Astrocyte (in vitro differentiated cells and primary cell): ENCODE measurements around the gene AFF3. TPM values are rescaled to one million over a fixed set of nuclear protein-coding genes. Genes with fewer than 3 reads are reported as not detected.

Experiments
- DNase-seq: peaks from one replicate; pipeline ENCODE4 v3.0.0-alpha.2; 2010; ENCODE audit warnings: low read depth
- FAIRE-seq: peaks from 2 replicates; lab custom pipeline; 2011; peaks lifted over from hg19 to GRCh38; lab: Jason Lieb, UNC
- H2AFZ ChIP-seq: 2 replicates; pipeline ENCODE4 v1.6.0; 2012; ENCODE audit warnings: low read depth, low read length, inconsistent platforms
- H3K27ac ChIP-seq: 2 replicates; pipeline ENCODE4 v1.5.1; 2011; ENCODE audit warnings: low read depth, low read length, inconsistent platforms
- H3K27me3 ChIP-seq: 2 replicates; pipeline ENCODE4 v1.6.0; 2011; ENCODE audit warnings: low read length, inconsistent platforms; ENCODE audit not compliant: insufficient read depth
- H3K36me3 ChIP-seq: 2 replicates; pipeline ENCODE4 v1.5.1; 2011; ENCODE audit warnings: low read length, inconsistent platforms; ENCODE audit not compliant: insufficient read depth
- H3K4me1 ChIP-seq: 2 replicates; pipeline ENCODE4 v1.5.1; 2011; ENCODE audit warnings: low read length, inconsistent platforms; ENCODE audit not compliant: insufficient read depth
- H3K4me2 ChIP-seq: 2 replicates; pipeline ENCODE4 v1.6.0; 2012; ENCODE audit warnings: low read length, inconsistent platforms
- H3K4me3 ChIP-seq: 2 replicates; pipeline ENCODE4 v1.5.1; 2011; ENCODE audit warnings: low read depth, mild to moderate bottlenecking, low read length, inconsistent platforms; ENCODE audit not compliant: insufficient read depth
- H3K79me2 ChIP-seq: 2 replicates; pipeline ENCODE4 v1.6.0; 2012; ENCODE audit warnings: mild to moderate bottlenecking, low read length, inconsistent platforms; ENCODE audit not compliant: insufficient read depth
- H3K9ac ChIP-seq: 2 replicates; pipeline ENCODE4 v1.6.0; 2012; ENCODE audit warnings: mild to moderate bottlenecking, low read length, inconsistent platforms
- H3K9me3 ChIP-seq: 2 replicates; pipeline ENCODE4 v1.5.1; 2012; ENCODE audit warnings: low read depth, mild to moderate bottlenecking, low read length, inconsistent platforms; ENCODE audit not compliant: insufficient read depth
- H4K20me1 ChIP-seq: 2 replicates; pipeline ENCODE4 v1.6.0; 2012; ENCODE audit warnings: low read length, inconsistent platforms; ENCODE audit not compliant: insufficient read depth
- H3K27ac Mint-ChIP-seq: one replicate; pipeline ENCODE4 v1.8.0; 2021; ENCODE audit warnings: mild to moderate bottlenecking, mixed read lengths; ENCODE audit not compliant: unreplicated experiment
- H3K27me3 Mint-ChIP-seq: one replicate; pipeline ENCODE4 v1.8.0; 2021; ENCODE audit warnings: low read depth, mixed read lengths; ENCODE audit not compliant: unreplicated experiment
- H3K36me3 Mint-ChIP-seq: one replicate; pipeline ENCODE4 v1.8.0; 2021; ENCODE audit warnings: low read depth, mixed read lengths; ENCODE audit not compliant: unreplicated experiment
- H3K4me1 Mint-ChIP-seq: one replicate; pipeline ENCODE4 v1.8.0; 2021; ENCODE audit warnings: low read depth, mixed read lengths; ENCODE audit not compliant: unreplicated experiment
- H3K4me3 Mint-ChIP-seq: one replicate; pipeline ENCODE4 v1.8.0; 2021; ENCODE audit warnings: mild to moderate bottlenecking, moderate library complexity, mixed read lengths; ENCODE audit not compliant: unreplicated experiment
- H3K9me3 Mint-ChIP-seq: one replicate; pipeline ENCODE4 v1.8.0; 2021; ENCODE audit warnings: mild to moderate bottlenecking, mixed read lengths; ENCODE audit not compliant: unreplicated experiment
- CTCF ChIP-seq: IDR thresholded peaks from 2 replicates; pipeline ENCODE4 v1.5.1; 2011; ENCODE audit warnings: low read depth, mild to moderate bottlenecking, inconsistent platforms, low read length, moderate library complexity; ENCODE audit not compliant: insufficient read depth
- EZH2 ChIP-seq: IDR thresholded peaks from 2 replicates; pipeline ENCODE4 v1.6.1; 2012; ENCODE audit warnings: mild to moderate bottlenecking, low read length, inconsistent platforms; ENCODE audit not compliant: insufficient read depth
- total RNA-seq: library from RNA; stranded (reverse); gene quantifications from 2 replicates; pipeline ENCODE4 v1.2.1, GENCODE V29; 2021

Gene AFF3
- total RNA-seq, 1 donor from 2014 or later, result 14.7 TPM

- H3K4me2 ChIP-seq, result no peak overlapping the region
- no peaks in the 10 kb centered on the region for H3K79me2 ChIP-seq
- no peaks in the 10 kb centered on the region for H3K27me3 Mint-ChIP-seq
- no peaks in the 10 kb centered on the region for H3K36me3 ChIP-seq
- TF ChIP-seq EZH2 (no peak), CTCF (no peak)
- peaks cover 3% of the 10 kb centered on the region for H3K4me1 ChIP-seq
- no peaks in the 10 kb centered on the region for H3K9me3 Mint-ChIP-seq
- no peak overlapping the region for H2AFZ ChIP-seq
- peaks cover 20% of the 10 kb centered on the region for H3K4me1 Mint-ChIP-seq
- DNase-seq (no peak), FAIRE-seq (no peak)
- no peak overlapping the region for H3K4me3 Mint-ChIP-seq
- H3K4me3 ChIP-seq, result no peak overlapping the region
- no peak overlapping the region for H3K27ac ChIP-seq
- no peaks in the 10 kb centered on the region for H3K36me3 Mint-ChIP-seq
- no peak overlapping the region for H3K9ac ChIP-seq
- no peak overlapping the region for H3K27ac Mint-ChIP-seq
- H3K27me3 ChIP-seq, result no peaks in the 10 kb centered on the region
- H4K20me1 ChIP-seq, result no peaks in the 10 kb centered on the region
- H3K9me3 ChIP-seq, result no peaks in the 10 kb centered on the region
These were observed 534.4 kb downstream of the AFF3 start for GRCh38 chr2:99607861-99608491.

GRCh38 chr2:99607454-99607853 lies 534.9 kb downstream of the AFF3 start:
- H3K9me3 ChIP-seq, result no peaks in the 10 kb centered on the region
- Mint-ChIP-seq H3K4me3 (no peak overlapping the region), H3K4me1 (peaks cover 24% of the 10 kb centered on the region), H3K9me3 (no peaks in the 10 kb centered on the region), H3K27ac (no peak overlapping the region), H3K27me3 (no peaks in the 10 kb centered on the region), H3K36me3 (no peaks in the 10 kb centered on the region)
- TF ChIP-seq CTCF, result no peak
- TF ChIP-seq EZH2, result no peak
- no peaks in the 10 kb centered on the region for H3K36me3 ChIP-seq
- FAIRE-seq (no peak), DNase-seq (no peak)
- no peak overlapping the region for H3K9ac ChIP-seq
- no peak overlapping the region for H3K27ac ChIP-seq
- no peaks in the 10 kb centered on the region for H3K27me3 ChIP-seq
- no peak overlapping the region for H2AFZ ChIP-seq
- H3K4me2 ChIP-seq, result no peak overlapping the region
- no peak overlapping the region for H3K4me3 ChIP-seq
- no peaks in the 10 kb centered on the region for H3K79me2 ChIP-seq
- no peaks in the 10 kb centered on the region for H4K20me1 ChIP-seq
- peaks cover 8% of the 10 kb centered on the region for H3K4me1 ChIP-seq

- no peak overlapping the region for H3K4me3 ChIP-seq
- no peak overlapping the region for H2AFZ ChIP-seq
- H3K4me1 Mint-ChIP-seq, result peaks cover 40% of the 10 kb centered on the region
These were observed 537.4 kb downstream of the AFF3 start for GRCh38 chr2:99605036-99605435.

More at GRCh38 chr2:99605036-99605435, 537.4 kb downstream of the AFF3 start:
- Histone ChIP-seq H3K4me2 (no peak overlapping the region), H3K79me2 (no peaks in the 10 kb centered on the region), H3K36me3 (no peaks in the 10 kb centered on the region), H4K20me1 (no peaks in the 10 kb centered on the region), H3K27ac (no peak overlapping the region), H3K27me3 (no peaks in the 10 kb centered on the region), H3K9ac (no peak overlapping the region), H3K9me3 (no peaks in the 10 kb centered on the region), H3K4me1 (peaks cover 22% of the 10 kb centered on the region)
- Mint-ChIP-seq H3K36me3 (no peaks in the 10 kb centered on the region), H3K27ac (no peak overlapping the region), H3K27me3 (no peaks in the 10 kb centered on the region), H3K9me3 (no peaks in the 10 kb centered on the region), H3K4me3 (no peak overlapping the region)
- DNase-seq, result no peak
- no peak for TF ChIP-seq CTCF
- TF ChIP-seq EZH2, result no peak
- no peak for FAIRE-seq
